Urinary bladder (tissue), 4 donors: ENCODE measurements around the gene UNKL. TPM values are rescaled to one million over a fixed set of nuclear protein-coding genes. Genes with fewer than 3 reads are reported as not detected.
A peak's percentile ranks its signal among the peaks of the same experiment; 100 is the strongest.

ENCODE experiments used
- DNase-seq: peaks from one replicate; pipeline ENCODE4 v3.0.0-alpha.2; 2015; ENCODE audit errors: extremely low spot score
- H3K27ac ChIP-seq: one replicate; pipeline ENCODE4 v1.5.1; 2013; ENCODE audit warnings: low read depth, mild to moderate bottlenecking, moderate library complexity
- H3K36me3 ChIP-seq: one replicate; pipeline ENCODE4 v1.6.1; 2013; ENCODE audit warnings: mild to moderate bottlenecking, moderate library complexity; ENCODE audit not compliant: insufficient read depth
- H3K4me1 ChIP-seq: one replicate; pipeline ENCODE4 v1.6.1; 2013; ENCODE audit warnings: mild to moderate bottlenecking, moderate library complexity; ENCODE audit not compliant: insufficient read depth
- H3K4me3 ChIP-seq: one replicate; pipeline ENCODE4 v1.5.1; 2013; ENCODE audit warnings: low read depth, low read length
- WGBS: extraction: QIAGEN DNeasy Blood & Tissue Kit; methylation state at CpG from one replicate; pipeline ENCODE4 v1.1.7; 2013; 5-methylcytosine and 5-hydroxymethylcytosine counted together
- polyA plus RNA-seq: library from polyadenylated mRNA; stranded (reverse); fragments of 200-250 nt; gene quantifications from one replicate; pipeline ENCODE4 v1.2.3, GENCODE V29; 2013
- total RNA-seq: library from RNA; depleted of rRNA; stranded (reverse); fragments of >200 nt; gene quantifications from one replicate; pipeline ENCODE4 v1.2.3, GENCODE V29; 2014
- donor health status: healthy with polysubstance abuse.
- donor health status: healthy.

UNKL gene
- total and polyA plus RNA-seq, 2 donors = 11.2 to 18.7 TPM

DNA sequence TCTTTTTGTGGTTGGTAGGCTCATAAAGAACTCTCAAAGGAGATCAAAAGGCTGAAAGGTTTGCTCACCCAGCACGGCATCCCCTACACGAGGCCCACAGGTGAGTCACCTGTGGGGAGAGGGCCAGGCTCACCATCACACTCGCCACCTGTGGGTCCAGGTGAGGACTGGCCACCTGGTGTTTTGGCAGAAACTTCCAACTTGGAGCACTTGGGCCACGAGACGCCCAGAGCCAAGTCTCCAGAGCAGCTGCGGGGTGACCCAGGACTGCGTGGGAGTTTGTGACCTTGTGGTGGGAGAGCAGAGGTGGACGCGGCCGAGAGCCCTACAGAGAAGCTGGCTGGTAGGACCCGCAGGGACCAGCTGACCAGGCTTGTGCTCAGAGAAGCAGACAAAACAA is 51.7 kb downstream of the UNKL start:
- no peak overlapping the region for H3K4me3 ChIP-seq
- no peaks in the 10 kb centered on the region for H3K4me1 ChIP-seq
- H3K36me3 ChIP-seq = peaks cover 8% of the 10 kb centered on the region
- DNase-seq = no peak
- 88% methylated on average over 11 of the region's 11 CpGs for WGBS
- no peak overlapping the region for H3K27ac ChIP-seq

DNA sequence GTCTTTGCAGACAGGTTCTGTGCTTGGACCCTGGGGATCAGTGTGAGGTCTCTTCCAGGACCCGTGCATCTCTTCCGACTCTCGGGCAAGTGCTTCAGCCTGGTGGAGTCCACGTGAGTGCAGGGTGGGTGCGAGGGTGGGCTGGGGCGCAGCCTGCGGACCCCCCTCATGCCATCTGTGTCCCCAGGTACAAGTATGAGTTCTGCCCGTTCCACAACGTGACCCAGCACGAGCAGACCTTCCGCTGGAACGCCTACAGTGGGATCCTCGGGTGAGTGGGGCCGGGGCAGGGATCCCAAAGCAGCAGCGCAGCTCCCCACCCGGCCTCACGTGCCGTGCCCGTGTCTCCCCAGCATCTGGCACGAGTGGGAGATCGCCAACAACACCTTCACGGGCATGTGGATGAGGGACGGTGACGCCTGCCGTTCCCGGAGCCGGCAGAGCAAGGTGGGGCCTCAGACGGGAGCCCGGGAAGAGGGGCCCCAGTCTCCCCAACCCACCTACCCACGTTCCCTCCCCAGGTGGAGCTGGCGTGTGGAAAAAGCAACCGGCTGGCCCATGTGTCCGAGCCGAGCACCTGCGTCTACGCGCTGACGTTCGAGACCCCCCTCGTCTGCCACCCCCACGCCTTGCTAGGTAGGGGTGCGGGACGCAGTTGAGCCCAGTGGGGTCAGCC is 52.7 kb downstream of the UNKL start:
- Histone ChIP-seq H3K4me3 (no peak overlapping the region), H3K36me3 (peaks cover 8% of the 10 kb centered on the region), H3K4me1 (no peaks in the 10 kb centered on the region), H3K27ac (no peak overlapping the region)
- 93% methylated on average over 43 of the region's 43 CpGs for WGBS
- no peak for DNase-seq

DNA sequence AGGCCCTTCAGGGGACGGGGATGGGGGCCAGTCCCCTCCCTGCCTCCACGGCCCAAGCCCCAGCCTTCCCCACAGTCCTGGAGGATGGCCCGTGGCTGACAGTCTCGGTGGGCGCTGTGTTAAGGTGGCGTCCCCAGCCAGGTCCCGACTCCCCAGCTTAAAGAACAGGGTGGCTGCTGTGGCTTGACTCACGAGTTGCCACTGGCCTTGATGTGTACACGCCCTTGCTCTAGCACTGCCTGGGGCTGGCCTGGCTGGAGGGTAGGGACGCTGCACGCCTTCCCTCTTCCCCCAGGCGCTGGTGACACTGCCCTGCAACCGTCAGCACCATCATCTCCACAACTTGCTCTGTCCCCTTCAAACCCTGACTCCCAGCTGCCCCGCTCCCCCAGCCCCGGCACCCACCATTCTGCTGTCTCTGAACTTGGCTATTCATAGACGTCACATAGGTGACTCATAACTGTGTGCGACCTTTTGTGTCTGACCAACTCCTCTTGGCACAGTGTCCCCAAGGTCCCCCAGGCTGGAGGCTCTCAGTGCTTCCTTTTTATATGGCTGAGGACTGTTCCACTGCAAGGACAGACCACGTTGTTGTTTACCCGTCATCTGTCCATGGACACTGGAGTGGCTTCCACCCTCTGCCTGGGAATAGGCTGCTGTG is 56.5 kb downstream of the UNKL start:
- WGBS = 82% methylated on average over 19 of the region's 19 CpGs
- no peak for DNase-seq
- Histone ChIP-seq H3K36me3 (peaks cover 7% of the 10 kb centered on the region), H3K27ac (no peak overlapping the region), H3K4me3 (no peak overlapping the region), H3K4me1 (peaks cover under 1% of the 10 kb centered on the region)

DNA sequence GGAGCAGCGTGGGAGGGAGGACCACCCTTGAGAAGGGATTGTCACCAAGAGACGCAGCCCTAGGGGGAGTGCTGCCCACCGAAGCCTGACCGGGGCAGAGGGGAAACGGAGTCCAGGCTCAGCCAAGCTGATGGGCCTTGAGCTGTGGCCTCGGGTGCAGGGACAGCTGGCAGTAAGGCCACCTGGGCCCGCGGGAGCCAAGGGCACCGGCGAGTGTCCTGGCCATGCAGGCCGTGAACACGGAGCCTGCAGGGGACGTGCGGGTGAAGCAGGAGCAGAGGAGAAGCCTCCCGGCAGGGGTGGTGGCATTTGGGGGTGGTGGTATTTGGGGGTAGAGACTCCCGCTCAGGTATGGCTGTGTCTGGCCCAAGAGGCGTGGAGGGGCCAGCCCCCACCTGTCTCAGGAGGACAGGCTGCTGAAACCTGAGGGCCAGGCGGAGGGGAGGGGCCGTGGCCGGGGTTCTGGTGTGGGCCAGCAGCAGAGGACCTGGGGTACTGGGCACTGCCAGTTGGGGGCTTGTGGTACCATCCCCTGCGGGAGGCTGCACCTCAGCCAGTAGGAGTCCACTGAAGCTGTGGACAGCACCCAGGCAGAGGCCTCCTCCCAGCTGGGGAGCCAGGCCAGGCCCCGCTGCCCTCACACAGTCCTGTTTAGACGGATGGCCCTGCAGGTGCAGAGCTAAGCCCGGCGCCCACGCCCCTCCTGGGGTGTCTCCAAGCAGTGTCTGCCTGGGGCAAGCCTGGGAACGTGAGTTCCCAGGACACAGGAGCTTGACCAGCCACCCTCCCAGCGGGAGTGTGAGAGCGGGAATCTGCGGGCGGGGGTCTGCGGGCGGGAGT is 58.2 kb downstream of the UNKL start:
- 80% methylated on average over 33 of the region's 33 CpGs for WGBS
- no peaks in the 10 kb centered on the region for H3K36me3 ChIP-seq
- H3K4me3 ChIP-seq = no peak overlapping the region
- no peak for DNase-seq
- H3K4me1 ChIP-seq = peaks cover 1% of the 10 kb centered on the region
- no peak overlapping the region for H3K27ac ChIP-seq

DNA sequence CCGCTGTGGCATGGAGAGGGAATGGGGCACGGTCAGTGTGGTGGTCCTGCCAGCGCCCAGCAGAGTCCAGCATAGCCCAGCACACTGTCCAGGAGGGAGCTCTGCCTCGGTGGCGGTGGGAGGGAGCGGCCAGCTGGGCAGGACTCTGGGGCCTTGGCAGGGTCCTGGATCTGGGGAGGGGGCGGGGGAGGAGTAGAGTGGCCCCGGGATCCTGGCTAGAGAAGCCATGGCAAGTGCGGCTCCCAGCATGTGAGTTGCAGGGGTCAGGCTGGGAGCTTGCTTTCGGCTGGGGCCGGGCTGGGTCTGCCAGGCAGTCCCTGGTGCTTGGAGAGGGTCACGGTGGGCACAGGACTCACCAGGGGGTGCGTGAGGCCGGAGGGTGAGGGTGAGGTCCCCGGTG is 58.9 kb downstream of the UNKL start:
- WGBS = 84% methylated on average over 15 of the region's 15 CpGs
- no peak for DNase-seq
- Histone ChIP-seq H3K36me3 (no peaks in the 10 kb centered on the region), H3K4me1 (peaks cover 1% of the 10 kb centered on the region), H3K27ac (no peak overlapping the region), H3K4me3 (no peak overlapping the region)

DNA sequence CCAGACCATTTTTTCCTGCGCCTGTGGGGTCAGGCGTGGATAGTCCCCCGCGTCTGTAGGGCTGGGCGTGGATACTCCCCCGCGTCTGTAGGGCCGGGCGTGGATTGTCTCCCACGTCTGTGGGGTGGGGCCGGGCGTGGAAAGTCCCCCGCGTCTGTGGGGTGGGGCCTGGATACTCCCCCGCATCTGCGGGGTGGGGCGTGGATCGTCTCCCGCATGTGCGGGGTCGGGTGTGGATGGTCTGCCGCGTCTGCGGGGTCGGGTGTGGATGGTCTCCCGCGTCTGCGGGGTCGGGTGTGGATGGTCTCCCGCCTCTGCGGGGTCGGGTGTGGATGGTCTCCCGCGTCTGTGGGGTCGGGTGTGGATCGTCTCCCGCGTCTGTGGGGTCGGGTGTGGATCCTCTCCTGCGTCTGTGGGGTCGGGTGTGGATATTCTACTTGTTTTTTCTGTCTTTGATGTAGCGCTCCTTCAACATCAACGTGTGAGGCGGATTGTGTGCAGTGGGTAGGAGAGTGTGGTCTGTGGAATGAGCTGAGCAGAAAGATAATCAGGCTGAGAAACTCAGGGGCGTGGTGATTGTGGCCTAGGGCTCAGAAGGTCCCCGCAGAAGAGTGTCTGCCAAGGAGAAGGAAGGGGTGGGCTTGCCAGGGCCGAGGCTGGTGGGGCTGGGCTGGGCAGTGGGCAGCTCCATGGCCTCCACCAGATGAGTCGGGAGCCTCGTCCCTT is 59.5 kb downstream of the UNKL start:
- no peak for DNase-seq
- Histone ChIP-seq H3K36me3 (no peaks in the 10 kb centered on the region), H3K4me3 (no peak overlapping the region), H3K4me1 (peaks cover 1% of the 10 kb centered on the region), H3K27ac (no peak overlapping the region)
- WGBS = 89% methylated on average over 49 of the region's 49 CpGs

DNA sequence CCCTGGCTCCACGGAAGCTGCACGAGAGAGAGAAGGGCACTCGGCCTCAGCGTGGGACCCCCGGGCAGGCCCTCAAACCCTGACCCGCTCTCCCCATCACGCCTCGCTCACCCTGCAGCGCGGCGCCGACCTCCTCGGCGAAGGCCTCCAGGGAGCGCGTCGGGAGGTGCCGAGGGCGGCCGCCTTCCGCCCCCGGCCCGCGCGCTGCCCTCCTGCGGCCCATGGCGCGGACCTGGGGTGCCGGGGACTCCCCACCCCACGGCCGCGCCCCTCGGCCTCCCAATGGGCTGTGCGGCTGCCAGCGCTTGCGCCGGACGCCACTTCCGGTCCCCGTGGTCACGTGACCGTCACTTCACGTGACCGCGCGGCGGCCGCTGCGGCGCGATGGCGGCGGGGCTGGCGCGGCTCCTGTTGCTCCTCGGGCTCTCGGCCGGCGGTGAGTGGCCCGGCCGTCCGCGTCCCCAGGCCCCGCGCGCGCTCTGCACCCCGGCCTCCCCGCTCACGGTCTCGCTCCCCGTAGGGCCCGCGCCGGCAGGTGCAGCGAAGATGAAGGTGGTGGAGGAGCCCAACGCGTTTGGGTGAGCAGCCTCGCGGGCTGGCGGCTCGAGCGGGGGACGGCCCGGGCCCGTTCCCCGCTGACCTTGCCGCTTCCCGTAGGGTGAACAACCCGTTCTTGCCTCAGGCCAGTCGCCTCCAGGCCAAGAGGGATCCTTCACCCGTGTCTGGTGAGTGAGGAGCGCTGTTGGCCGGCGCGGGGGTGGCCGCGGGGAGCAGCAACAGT is 62.7 kb downstream of the UNKL start, which contains the start of the genes GNPTG and TSR3:
GNPTG (plus strand) TSS at position 350 of the 781 bp plus-strand sequence; CDS start at position 385, 35 bp downstream.
TSR3 (minus strand) TSS at position 297 of the 781 bp plus-strand sequence; CDS start at position 223, 74 bp downstream.
- Histone ChIP-seq H3K4me3 (peak within 1 kb of the TSS; percentile 90), H3K27ac (no peak within 1 kb of the TSS), H3K36me3 (no peaks in the 10 kb centered on the region), H3K4me1 (peaks cover 1% of the 10 kb centered on the region)
- WGBS = under 1% methylated on average over 98 of the region's 98 CpGs
- DNase-seq = no peak

DNA sequence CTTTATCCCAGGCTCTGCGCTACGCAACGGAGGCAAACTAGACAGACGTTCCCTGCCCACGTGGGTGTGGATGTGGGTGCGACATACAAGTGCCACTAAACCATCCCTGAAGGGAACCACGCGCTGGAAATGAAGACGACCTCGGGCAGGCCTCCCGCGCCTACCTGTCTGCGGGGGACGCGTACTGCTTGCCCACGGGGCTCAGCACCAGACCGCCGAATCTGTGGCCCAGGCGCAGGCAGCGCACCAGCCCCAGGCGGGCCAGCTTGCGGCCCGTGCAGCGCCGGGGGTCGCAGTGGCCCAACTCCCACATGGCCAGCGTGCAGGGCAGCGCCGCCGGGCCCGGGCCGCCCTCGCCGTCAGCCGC is 63.3 kb downstream of the UNKL start:
- peaks cover 1% of the 10 kb centered on the region for H3K4me1 ChIP-seq
- no peak for DNase-seq
- under 1% methylated on average over 35 of the region's 35 CpGs for WGBS

DNA sequence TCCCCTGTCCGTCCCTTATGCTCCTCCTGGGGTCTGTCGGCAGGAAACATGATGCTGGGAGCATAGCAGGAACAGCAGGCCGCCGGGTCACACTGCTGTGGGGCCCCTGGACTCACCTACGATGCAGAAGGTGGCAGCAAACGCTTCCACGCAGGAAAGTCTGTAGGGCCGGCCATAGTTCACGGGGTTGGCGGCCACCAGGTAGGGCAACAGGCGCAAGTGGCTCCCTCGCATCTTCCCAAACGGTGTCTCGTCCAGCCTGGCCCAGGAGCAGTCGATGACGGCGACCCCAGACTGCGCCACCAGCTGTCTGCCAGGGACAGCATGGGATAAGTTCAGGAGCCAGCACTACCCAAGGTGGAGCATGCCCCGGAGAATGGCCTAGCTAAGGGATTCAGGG is 63.8 kb downstream of the UNKL start:
- no peak for DNase-seq
- Histone ChIP-seq H3K36me3 (no peaks in the 10 kb centered on the region), H3K4me3 (peak overlapping the region; percentile 90), H3K4me1 (peaks cover 1% of the 10 kb centered on the region), H3K27ac (no peak overlapping the region)
- 84% methylated on average over 19 of the region's 19 CpGs for WGBS

More for the DNA sequence above, 63.3 kb downstream of the UNKL start:
- H3K36me3 ChIP-seq = no peaks in the 10 kb centered on the region
- no peak overlapping the region for H3K27ac ChIP-seq
- peak overlapping the region; percentile 90 for H3K4me3 ChIP-seq

DNA sequence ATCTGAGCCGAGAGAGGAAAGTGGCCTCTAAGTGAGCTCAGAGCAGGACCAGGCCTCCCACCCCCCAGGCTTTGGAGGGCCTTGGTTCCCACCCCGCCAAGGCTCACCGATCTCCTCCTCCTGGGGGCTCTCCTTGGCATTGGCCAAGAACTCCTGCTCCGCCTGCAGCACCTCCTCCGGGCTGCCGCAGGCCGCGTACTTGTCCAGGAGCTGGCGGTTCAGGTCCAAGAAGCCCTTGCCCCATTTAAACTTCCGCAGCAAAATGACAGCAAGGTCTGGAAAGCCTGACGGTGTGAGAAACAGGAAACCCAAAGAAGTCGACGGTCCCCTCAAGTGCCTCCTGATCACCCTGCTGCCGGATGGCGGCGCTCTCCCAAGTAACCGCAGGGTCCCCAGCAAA is 64.6 kb downstream of the UNKL start:
- Histone ChIP-seq H3K4me3 (no peak overlapping the region), H3K4me1 (peaks cover 1% of the 10 kb centered on the region), H3K27ac (no peak overlapping the region), H3K36me3 (no peaks in the 10 kb centered on the region)
- no peak for DNase-seq
- WGBS = 94% methylated on average over 17 of the region's 17 CpGs

DNA sequence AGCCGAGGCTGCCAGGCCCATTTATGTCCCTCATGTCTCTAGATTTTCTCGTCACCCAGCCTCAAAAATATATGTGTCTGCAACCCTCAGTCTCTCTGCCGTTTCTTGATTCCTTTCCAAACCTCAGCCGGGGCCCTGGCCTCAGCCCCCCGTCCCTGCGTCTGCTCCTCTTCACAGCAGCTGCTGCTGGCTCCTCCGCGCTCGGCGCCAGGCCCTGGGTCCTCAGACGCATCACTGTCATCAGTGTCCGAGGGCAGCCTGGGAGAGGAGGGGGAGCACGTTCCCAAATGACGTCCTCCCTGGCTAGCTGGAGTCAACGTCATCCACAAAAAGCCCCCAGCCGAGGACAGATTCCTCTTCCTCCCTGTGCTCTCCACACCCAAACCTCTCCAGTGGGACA is 65.2 kb downstream of the UNKL start:
- H3K4me1 ChIP-seq = peaks cover 1% of the 10 kb centered on the region
- 84% methylated on average over 16 of the region's 16 CpGs for WGBS
- H3K4me3 ChIP-seq = no peak overlapping the region
- no peaks in the 10 kb centered on the region for H3K36me3 ChIP-seq
- DNase-seq = no peak
- no peak overlapping the region for H3K27ac ChIP-seq

DNA sequence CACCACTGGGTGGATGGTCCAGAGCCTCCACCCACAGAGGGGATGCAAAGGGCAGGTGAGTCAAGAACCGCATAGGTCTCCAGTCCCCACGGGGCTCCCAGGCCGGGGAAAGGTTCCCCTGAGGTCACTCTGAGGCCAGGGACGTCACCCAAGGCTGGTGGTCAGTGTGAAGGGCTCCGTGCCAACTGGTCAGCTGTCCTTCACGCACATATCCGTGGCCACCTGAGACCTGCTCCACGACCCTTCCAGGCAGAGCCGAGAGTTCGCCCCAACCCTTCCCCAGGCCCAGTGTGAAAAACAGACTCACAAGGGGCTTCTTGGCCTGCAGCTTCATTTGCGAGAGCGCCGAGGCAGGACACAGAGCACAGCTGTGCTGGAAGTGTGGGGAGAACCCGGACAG is 65.6 kb downstream of the UNKL start:
- WGBS = 84% methylated on average over 14 of the region's 14 CpGs
- no peak overlapping the region for H3K27ac ChIP-seq
- no peak for DNase-seq
- H3K4me1 ChIP-seq = peaks cover 1% of the 10 kb centered on the region
- no peak overlapping the region for H3K4me3 ChIP-seq
- no peaks in the 10 kb centered on the region for H3K36me3 ChIP-seq
